ENCODE data around the gene UBR3.
"Not testable (repeated sequence)": the region's sequence is repeated elsewhere in the genome, so short reads cannot be mapped to it uniquely, and the experiment has no call there.

Gene UBR3

GRCh38 chr2:169868951-169869350 is 41.7 kb downstream of the UBR3 start:
- no peak for DNase-seq

GRCh38 chr2:169871369-169871768 is 44.1 kb downstream of the UBR3 start:
- not testable (repeated sequence) for DNase-seq

GRCh38 chr2:169871994-169872393 is 44.7 kb downstream of the UBR3 start:
- no peak for DNase-seq

GRCh38 chr2:169877398-169877797 is 50.1 kb downstream of the UBR3 start:
- no peak for DNase-seq

GRCh38 chr2:169887120-169887519 is 59.9 kb downstream of the UBR3 start:
- no peak for DNase-seq

GRCh38 chr2:169891593-169892298 is 64.5 kb downstream of the UBR3 start:
- DNase-seq = no peak

GRCh38 chr2:169892951-169893350 is 65.7 kb downstream of the UBR3 start:
- DNase-seq = no peak

GRCh38 chr2:169895294-169895985 is 68.2 kb downstream of the UBR3 start:
- no peak for DNase-seq

GRCh38 chr2:169897834-169898233 is 70.6 kb downstream of the UBR3 start:
- DNase-seq = no peak

- DNase-seq = not testable (repeated sequence)
These were observed 72.8 kb downstream of the UBR3 start for GRCh38 chr2:169900103-169900502.

- DNase-seq = no peak
These were observed 73.4 kb downstream of the UBR3 start for GRCh38 chr2:169900686-169901085.

- no peak for DNase-seq
These were observed 79.5 kb downstream of the UBR3 start for GRCh38 chr2:169906731-169907130.

GRCh38 chr2:169909376-169909775 is 82.1 kb downstream of the UBR3 start:
- DNase-seq = no peak

GRCh38 chr2:169910109-169910799 is 83.0 kb downstream of the UBR3 start:
- DNase-seq = no peak

- DNase-seq = no peak
These were observed 83.9 kb downstream of the UBR3 start for GRCh38 chr2:169911119-169911518.

GRCh38 chr2:169916623-169917022 is 89.4 kb downstream of the UBR3 start:
- no peak for DNase-seq

GRCh38 chr2:169923977-169924376 is 96.7 kb downstream of the UBR3 start:
- DNase-seq = no peak

GRCh38 chr2:169925968-169926367 is 98.7 kb downstream of the UBR3 start:
- DNase-seq = no peak

- no peak for DNase-seq
These were observed 101.2 kb downstream of the UBR3 start for GRCh38 chr2:169928463-169928864.

- no peak for DNase-seq
These were observed 106.0 kb downstream of the UBR3 start for GRCh38 chr2:169933124-169933711.

- not testable (repeated sequence) for DNase-seq
These were observed 109.4 kb downstream of the UBR3 start for GRCh38 chr2:169936652-169937051.

GRCh38 chr2:169945515-169945914 is 118.3 kb downstream of the UBR3 start:
- no peak for DNase-seq

- DNase-seq = no peak
These were observed 118.8 kb downstream of the UBR3 start for GRCh38 chr2:169946092-169946491.

- no peak for DNase-seq
These were observed 119.3 kb downstream of the UBR3 start for GRCh38 chr2:169946546-169946945.
